ENCODE data around the gene MCHR1.
"Not testable (repeated sequence)": the region's sequence is repeated elsewhere in the genome, so short reads cannot be mapped to it uniquely, and the experiment has no call there.

MCHR1 gene

GRCh38 chr22:40656651-40657050 is 22.6 kb upstream of the MCHR1 start:
- DNase-seq, result not testable (repeated sequence)

GRCh38 chr22:40659166-40659565 is 20.1 kb upstream of the MCHR1 start:
- DNase-seq, result no peak

DNA sequence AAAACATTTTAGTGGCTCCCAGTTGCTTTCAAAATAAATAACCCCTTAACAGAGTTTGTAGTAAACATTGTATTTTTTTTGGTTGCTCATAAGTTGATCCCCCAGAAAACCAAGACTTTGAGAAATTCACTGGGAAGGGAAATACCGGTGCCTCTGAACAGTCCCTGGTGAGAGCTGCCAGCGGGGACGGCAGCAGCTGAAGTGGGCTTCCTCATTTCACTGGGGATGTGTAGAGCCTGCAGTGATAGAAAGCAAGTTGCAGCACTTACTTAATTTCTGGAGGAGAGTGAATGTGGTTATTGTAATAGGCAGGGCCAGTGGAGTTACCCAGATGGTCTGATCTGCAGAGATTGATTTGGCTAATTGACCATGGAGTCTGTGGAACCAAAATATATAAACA is 18.6 kb upstream of the MCHR1 start:
- no peak for DNase-seq

DNA sequence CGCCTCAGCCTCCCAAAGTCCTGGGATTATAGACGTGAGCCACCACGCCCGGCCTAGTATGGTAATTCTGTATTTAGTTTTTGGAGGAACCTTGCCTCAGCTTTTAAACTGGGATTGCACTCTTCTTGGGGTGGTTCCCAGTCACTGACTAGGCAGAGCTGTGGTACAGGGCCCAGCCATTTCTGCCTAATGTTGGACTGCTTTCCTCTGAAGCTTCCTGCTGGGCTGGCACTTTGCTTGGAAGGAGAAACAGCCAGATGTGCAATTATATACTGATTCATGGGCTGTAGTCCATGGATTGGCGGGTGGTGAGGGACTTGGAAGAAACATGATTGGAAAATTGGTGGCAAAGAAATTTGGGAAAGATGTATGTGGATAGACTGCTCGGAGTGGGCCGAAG is 17.6 kb upstream of the MCHR1 start:
- no peak for DNase-seq

DNA sequence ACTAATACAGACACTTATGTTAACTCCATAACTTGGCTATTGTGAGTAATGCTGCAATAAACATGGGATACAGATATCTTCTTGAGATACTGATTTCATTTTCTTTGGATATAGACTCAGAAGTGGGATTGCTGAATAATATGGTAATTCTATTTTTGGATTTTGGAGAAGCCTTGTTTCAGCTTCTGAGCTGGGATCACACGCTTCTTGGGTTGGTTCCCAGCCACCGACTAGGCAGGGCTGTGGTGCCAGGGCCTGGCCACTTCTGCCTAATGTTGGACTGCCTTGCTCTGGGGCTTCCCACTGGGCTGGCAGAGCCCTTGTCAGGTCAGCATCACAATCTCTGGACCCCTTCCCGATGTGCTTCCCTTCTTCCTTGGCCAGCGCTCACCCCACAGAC is 14.0 kb upstream of the MCHR1 start:
- DNase-seq, result no peak

GRCh38 chr22:40666151-40666848 is 13.0 kb upstream of the MCHR1 start:
- no peak for DNase-seq

DNA sequence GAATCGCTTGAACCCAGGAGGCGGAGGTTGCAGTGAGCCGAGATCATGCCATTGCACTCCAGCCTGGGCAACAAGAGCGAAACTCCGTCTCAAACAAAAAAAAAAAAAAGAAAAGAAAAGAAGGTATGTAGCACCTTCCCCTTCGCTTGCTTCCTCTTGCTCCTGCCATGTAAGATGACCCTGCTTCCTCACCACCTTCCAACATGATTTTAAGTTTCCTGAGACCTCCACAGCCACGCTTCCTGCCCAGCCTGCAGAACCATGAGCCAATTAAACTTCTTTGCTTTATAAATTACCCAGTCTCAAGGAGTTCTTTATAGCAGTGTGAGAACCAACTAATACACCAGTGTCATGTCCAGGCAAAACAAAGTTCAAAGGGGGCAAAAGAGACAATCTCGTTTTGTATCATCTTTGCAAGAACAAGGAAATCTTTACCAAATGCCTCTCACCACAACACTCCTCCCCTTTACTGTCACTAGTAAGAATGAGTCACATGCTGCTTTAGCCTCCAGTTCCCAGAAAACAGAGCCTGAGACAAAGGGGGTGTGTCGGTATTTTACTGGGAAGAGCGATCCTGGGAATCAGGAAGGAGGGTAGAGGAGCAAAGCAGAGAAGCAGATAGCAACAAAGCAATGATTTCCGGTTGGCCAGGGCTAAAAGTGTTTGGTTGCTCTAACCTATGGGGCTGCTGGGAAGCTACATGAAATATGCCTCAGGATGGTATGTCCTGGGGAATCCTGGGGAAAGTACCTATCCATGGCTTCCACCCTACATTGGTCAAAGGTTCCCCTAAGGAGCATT is 10.5 kb upstream of the MCHR1 start:
- no peak for DNase-seq

GRCh38 chr22:40670058-40670457 is 9.2 kb upstream of the MCHR1 start:
- no peak for DNase-seq

DNA sequence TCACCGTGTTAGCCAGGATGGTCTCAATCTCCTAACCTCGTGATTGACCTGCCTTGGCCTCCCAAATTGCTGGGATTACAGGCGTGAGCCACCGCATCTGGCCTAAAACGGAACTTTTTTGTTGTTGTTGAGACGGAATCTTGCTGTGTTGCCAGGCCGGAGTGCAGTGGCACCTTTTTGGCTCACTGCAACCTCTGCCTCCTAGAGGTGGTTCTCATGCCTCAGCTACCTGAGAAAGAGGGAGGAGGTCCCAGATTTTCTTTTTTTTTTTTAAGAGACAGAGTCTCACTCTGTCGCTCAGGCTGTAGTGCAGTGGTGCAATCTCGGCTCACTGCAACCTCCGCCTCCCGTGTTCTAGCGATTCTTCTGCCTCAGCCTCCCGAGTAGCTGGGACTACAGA is 7.9 kb upstream of the MCHR1 start:
- DNase-seq, result no peak

- no peak for DNase-seq
Observed at GRCh38 chr22:40671796-40672360, 7.4 kb upstream of the MCHR1 start.

DNA sequence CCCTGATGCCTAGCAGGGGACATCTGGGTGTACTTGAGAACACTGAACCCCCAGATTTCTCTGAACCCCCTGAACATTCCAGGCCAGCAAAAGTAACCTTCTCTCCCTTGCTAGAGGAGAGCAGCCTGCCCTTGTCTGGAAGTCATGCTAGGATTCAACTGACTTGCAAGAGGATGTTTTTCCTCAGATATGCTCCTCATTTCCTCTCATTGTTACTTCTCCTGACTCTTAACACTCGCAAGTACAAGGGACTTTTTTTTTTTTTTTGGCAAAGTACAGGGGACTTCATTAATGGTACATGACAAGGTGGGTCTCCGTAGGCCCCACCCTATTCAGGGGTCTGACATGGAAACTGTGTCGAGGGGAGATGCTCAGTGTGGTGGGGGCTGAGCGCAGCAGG is 6.3 kb upstream of the MCHR1 start:
- DNase-seq, result no peak

DNA sequence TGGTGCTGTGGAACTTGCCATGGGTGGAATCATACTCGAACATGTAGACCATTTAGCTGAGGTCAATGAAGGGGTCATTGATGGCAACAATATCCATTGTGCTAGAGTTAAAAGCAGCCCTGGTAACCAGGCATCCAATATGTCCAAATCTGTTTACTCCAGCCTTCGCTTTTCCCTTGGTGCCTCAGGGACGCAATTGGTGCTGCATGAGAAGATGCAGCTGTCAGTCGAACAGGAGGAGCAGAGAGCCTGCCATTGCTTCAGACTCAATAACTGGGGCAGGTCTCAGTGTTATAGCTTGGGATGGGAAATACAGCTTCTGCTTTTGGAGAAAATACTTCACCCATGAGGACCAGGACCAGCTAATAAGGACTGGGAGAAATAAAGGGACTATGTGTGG is 5.0 kb upstream of the MCHR1 start:
- no peak for DNase-seq

DNA sequence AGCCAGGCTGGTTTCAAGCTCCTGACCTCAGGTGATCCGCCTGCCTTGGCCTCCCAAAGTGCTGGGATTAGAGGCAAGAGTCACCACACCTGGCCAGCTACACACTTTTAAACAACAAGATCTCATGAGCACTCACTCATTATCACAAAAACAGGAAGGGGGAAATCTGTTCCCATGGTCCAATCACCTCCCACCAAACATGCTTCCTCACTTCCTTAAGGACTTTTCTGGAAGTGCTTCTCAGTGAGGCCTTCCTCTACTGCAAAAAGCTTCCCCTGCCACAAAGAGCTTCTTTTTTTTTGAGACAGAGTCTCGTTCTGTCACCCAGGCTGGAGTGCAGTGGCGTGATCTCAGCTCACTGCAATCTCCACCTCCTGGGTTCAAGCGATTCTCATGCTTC is 3.1 kb upstream of the MCHR1 start:
- not testable (repeated sequence) for DNase-seq

- no peak for DNase-seq
Observed at GRCh38 chr22:40676644-40677043, 2.6 kb upstream of the MCHR1 start.

DNA sequence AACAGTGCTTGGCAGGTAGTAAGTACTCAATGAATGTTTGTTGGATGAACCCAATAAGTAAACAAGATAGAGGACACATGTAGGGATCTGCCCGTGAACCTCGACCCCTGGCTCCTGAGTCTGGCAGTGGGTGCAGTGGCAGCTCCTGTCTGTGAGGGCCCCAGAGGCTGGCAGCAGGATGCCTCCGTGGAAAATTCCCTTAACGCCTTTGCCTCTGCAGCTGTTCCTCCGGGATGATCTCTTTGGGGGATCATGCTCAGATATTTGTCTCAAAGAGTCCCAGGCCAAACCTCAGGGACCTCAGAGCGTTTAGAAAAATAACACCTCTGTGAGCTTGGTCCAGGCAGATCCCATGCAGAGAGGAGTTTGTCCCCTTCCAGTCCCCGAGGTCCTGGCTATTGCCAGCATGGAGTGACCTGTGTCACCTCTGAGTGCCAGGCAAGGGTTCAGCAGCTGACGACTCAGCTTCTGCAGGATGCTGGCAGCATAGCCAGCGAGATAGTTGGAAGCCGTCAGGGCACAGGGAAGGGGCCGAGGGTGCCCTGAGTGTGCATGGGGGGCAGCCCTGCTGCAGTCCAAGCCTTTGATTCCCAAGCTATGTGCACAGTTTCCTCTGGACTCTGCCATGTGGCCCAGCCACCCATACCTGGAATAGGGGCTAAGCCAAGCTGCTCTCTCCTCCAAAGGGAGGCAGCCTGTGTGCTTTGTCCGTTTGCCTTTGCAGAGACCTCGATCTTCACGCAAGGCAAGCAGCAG is 613 bp upstream of the MCHR1 start:
- DNase-seq, result no peak

DNA sequence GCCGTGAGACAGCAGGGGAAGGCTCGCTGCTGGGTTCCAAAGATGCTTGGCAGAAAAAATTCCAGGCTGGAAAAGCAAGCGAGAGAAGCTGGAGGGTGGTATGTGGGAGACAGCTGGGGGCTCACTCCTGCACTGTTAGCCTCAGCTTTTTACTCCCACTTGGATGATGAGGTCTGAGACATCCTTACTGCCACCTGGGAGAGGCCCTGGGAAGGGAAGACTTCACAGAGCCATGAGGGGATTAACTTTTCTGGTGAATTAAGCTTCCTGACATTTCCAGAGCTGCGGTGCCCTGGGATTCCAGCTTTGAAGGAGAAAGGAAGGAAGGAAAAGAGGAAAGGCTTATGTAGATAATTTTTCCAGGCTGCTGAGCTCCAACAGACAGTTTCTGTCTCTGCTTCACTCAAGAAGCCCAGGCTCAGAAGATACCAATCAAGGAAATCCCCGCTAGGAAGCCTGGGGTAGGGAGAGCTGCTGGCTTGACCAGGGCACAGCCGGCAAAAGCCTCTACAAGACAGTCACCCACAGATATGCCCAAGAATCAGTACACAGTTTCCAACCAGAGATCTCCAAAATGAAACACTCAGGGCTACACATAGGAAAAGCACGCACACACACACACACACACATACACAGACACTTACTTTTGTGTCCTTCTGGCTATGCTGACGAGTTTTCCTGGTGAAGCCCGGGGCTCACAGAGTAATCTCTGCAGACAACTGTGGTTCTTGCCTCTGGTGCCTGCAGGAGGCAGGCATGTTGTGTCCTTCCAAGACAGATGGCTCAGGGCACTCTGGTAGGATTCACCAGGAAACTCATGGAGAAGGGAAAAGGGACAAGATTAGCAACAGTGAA is 907 bp downstream of the MCHR1 start:
- DNase-seq, result no peak

- DNase-seq, result no peak
Observed at GRCh38 chr22:40680819-40681183, 1.5 kb downstream of the MCHR1 start.

GRCh38 chr22:40681451-40681850 is 2.2 kb downstream of the MCHR1 start:
- DNase-seq, result no peak

GRCh38 chr22:40684728-40685127 is 5.4 kb downstream of the MCHR1 start:
- DNase-seq, result no peak

DNA sequence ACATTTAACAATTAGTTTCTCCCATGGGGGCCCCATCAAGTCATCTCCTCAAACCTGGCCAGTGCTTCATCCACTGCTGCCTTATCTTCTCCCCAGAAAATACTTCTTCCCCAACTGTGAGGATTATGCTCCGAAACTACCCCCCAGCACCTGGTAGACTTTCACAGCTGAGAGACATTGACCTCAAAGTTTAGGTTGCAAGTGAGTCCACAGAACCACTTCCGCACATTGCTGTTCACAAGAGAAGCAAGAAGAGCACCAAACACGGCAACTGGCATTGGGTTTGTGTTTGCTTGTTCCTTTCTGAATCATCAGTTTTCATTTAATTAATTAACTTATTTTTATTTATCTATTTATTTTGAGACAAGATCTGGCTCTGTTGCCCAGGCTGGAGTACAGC is 6.1 kb downstream of the MCHR1 start:
- peak; percentile 22 for DNase-seq

GRCh38 chr22:40687706-40688105 is 8.4 kb downstream of the MCHR1 start:
- no peak for DNase-seq

- no peak for DNase-seq
Observed at GRCh38 chr22:40690370-40690769, 11.1 kb downstream of the MCHR1 start.

- no peak for DNase-seq
Observed at GRCh38 chr22:40691532-40691931, 12.2 kb downstream of the MCHR1 start.
